Hematopoietic multipotent progenitor cell treated with erythropoietin and hydrocortisone succinate and interleukin-3 and kit ligand, for 6 days (in vitro differentiated cells): ENCODE measurements around the gene VPS45.

Experiments used
- DNase-seq: peaks from one replicate; pipeline ENCODE4 v3.0.0-alpha.2; 2015

The VPS45 gene

GRCh38 chr1:150076066-150076465 lies 8.5 kb downstream of the VPS45 start:
- no peak for DNase-seq

- no peak for DNase-seq
These were observed 9.4 kb downstream of the VPS45 start for GRCh38 chr1:150076985-150077384.

- DNase-seq = no peak
These were observed 13.2 kb downstream of the VPS45 start for GRCh38 chr1:150080784-150081183.

GRCh38 chr1:150082494-150082893 lies 14.9 kb downstream of the VPS45 start:
- DNase-seq = no peak

GRCh38 chr1:150083907-150084306 lies 16.3 kb downstream of the VPS45 start:
- DNase-seq = no peak

GRCh38 chr1:150085406-150085805 lies 17.8 kb downstream of the VPS45 start:
- DNase-seq = no peak

- DNase-seq = no peak
These were observed 19.8 kb downstream of the VPS45 start for GRCh38 chr1:150087415-150087814.

GRCh38 chr1:150089846-150090520 lies 22.4 kb downstream of the VPS45 start:
- no peak for DNase-seq

GRCh38 chr1:150092180-150092791 lies 24.7 kb downstream of the VPS45 start:
- no peak for DNase-seq

GRCh38 chr1:150093805-150094204 lies 26.2 kb downstream of the VPS45 start:
- DNase-seq = no peak

- DNase-seq = no peak
These were observed 27.2 kb downstream of the VPS45 start for GRCh38 chr1:150094734-150095265.

GRCh38 chr1:150102986-150103385 lies 35.4 kb downstream of the VPS45 start:
- no peak for DNase-seq

- DNase-seq = peak; percentile 9
These were observed 38.8 kb downstream of the VPS45 start for GRCh38 chr1:150106341-150106740.

- peak; percentile 3 for DNase-seq
These were observed 42.0 kb downstream of the VPS45 start for GRCh38 chr1:150109586-150109985.

- no peak for DNase-seq
These were observed 42.5 kb downstream of the VPS45 start for GRCh38 chr1:150110116-150110515.

- no peak for DNase-seq
These were observed 44.1 kb downstream of the VPS45 start for GRCh38 chr1:150111670-150112069.

- no peak for DNase-seq
These were observed 47.5 kb downstream of the VPS45 start for GRCh38 chr1:150115121-150115520.

- no peak for DNase-seq
These were observed 51.1 kb downstream of the VPS45 start for GRCh38 chr1:150118716-150119115.

- DNase-seq = no peak
These were observed 53.8 kb downstream of the VPS45 start for GRCh38 chr1:150121236-150121862.

GRCh38 chr1:150126811-150127210 lies 59.2 kb downstream of the VPS45 start:
- DNase-seq = no peak

GRCh38 chr1:150127464-150127863 lies 59.9 kb downstream of the VPS45 start:
- no peak for DNase-seq

GRCh38 chr1:150127868-150128267 lies 60.3 kb downstream of the VPS45 start:
- no peak for DNase-seq

GRCh38 chr1:150132372-150132771 lies 64.8 kb downstream of the VPS45 start:
- DNase-seq = no peak

- DNase-seq = no peak
These were observed 67.0 kb downstream of the VPS45 start for GRCh38 chr1:150134537-150134936.
